H9 (cell line): Measurements from ENCODE around the gene INTS15. TPM values are rescaled to one million over a fixed set of nuclear protein-coding genes. Genes with fewer than 3 reads are reported as not detected.

ENCODE experiments used
- DNase-seq: peaks from one replicate; pipeline ENCODE4 v3.0.0-alpha.2; 2017
- H2AFZ ChIP-seq: one replicate; pipeline ENCODE4 v1.6.1; 2013; ENCODE audit warnings: mild to moderate bottlenecking, low read length, control low read depth, moderate library complexity
- H2AK5ac ChIP-seq: 2 replicates; pipeline ENCODE4 v1.6.1; 2013; ENCODE audit warnings: low read length, control low read depth, mixed read lengths; ENCODE audit not compliant: insufficient read length
- H2BK120ac ChIP-seq: one replicate; pipeline ENCODE4 v1.6.1; 2013; ENCODE audit warnings: low read depth, mild to moderate bottlenecking, low read length, control low read depth, inconsistent platforms; ENCODE audit not compliant: poor library complexity, severe bottlenecking
- H2BK12ac ChIP-seq: 2 replicates; pipeline ENCODE4 v1.6.1; 2013; ENCODE audit warnings: low read length, control low read depth, mixed read lengths, low read depth; ENCODE audit not compliant: insufficient read length
- H2BK15ac ChIP-seq: 2 replicates; pipeline ENCODE4 v1.6.1; 2013; ENCODE audit warnings: low read depth, low read length, control low read depth
- H2BK20ac ChIP-seq: one replicate; pipeline ENCODE4 v1.6.1; 2013; ENCODE audit warnings: low read depth, mild to moderate bottlenecking, low read length, control low read depth, inconsistent platforms; ENCODE audit not compliant: poor library complexity, severe bottlenecking
- H2BK5ac ChIP-seq: 2 replicates; pipeline ENCODE4 v1.6.1; 2013; ENCODE audit warnings: low read length, control low read depth, mixed read lengths; ENCODE audit not compliant: insufficient read length
- H3K14ac ChIP-seq: 2 replicates; pipeline ENCODE4 v1.6.1; 2013; ENCODE audit warnings: low read length, control low read depth; ENCODE audit not compliant: insufficient read depth
- H3K18ac ChIP-seq: 2 replicates; pipeline ENCODE4 v1.6.1; 2013; ENCODE audit warnings: low read depth, mild to moderate bottlenecking, mixed read lengths, low read length, control low read depth; ENCODE audit not compliant: insufficient read length
- H3K23ac ChIP-seq: 2 replicates; pipeline ENCODE4 v1.6.1; 2013; ENCODE audit warnings: low read length, control low read depth, mixed read lengths, low read depth; ENCODE audit not compliant: insufficient read length
- H3K23me2 ChIP-seq: 2 replicates; pipeline ENCODE4 v1.6.1; 2013; ENCODE audit warnings: low read depth, mild to moderate bottlenecking, mixed read lengths, low read length, control low read depth; ENCODE audit not compliant: insufficient read length, poor library complexity, severe bottlenecking
- H3K27ac ChIP-seq: 2 replicates; pipeline ENCODE4 v1.5.1; 2013; ENCODE audit warnings: low read length, control low read depth, mixed read lengths, low read depth; ENCODE audit not compliant: insufficient read length
- H3K27me3 ChIP-seq: 2 replicates; pipeline ENCODE4 v1.6.1; 2013; ENCODE audit warnings: low read length, control low read depth, inconsistent platforms; ENCODE audit not compliant: insufficient read depth
- H3K4ac ChIP-seq: 2 replicates; pipeline ENCODE4 v1.6.1; 2013; ENCODE audit warnings: low read depth, mild to moderate bottlenecking, control low read depth, inconsistent platforms, low read length, moderate library complexity
- H3K4me1 ChIP-seq: 2 replicates; pipeline ENCODE4 v1.6.1; 2013; ENCODE audit warnings: low read length, control low read depth, inconsistent platforms; ENCODE audit not compliant: insufficient read depth
- H3K4me2 ChIP-seq: 2 replicates; pipeline ENCODE4 v1.6.1; 2013; ENCODE audit warnings: low read length, control low read depth, mixed read lengths; ENCODE audit not compliant: insufficient read length, insufficient read depth
- H3K56ac ChIP-seq: 2 replicates; pipeline ENCODE4 v1.6.1; 2013; ENCODE audit warnings: low read depth, mild to moderate bottlenecking, mixed read lengths, low read length, control low read depth; ENCODE audit not compliant: insufficient read length
- H3K79me1 ChIP-seq: 2 replicates; pipeline ENCODE4 v1.6.1; 2013; ENCODE audit warnings: low read depth, mild to moderate bottlenecking, moderate library complexity, low read length, control low read depth, inconsistent platforms; ENCODE audit not compliant: insufficient read depth, poor library complexity, severe bottlenecking
- H3K79me2 ChIP-seq: 2 replicates; pipeline ENCODE4 v1.6.1; 2013; ENCODE audit warnings: low read length, control low read depth, inconsistent platforms; ENCODE audit not compliant: insufficient read depth
- H3K9ac ChIP-seq: 2 replicates; pipeline ENCODE4 v1.6.1; 2013; ENCODE audit warnings: low read length, control low read depth, mixed read lengths; ENCODE audit not compliant: insufficient read length; ENCODE audit errors: extremely low read depth
- H3K9me3 ChIP-seq: one replicate; pipeline ENCODE4 v1.6.1; 2013; ENCODE audit warnings: low read depth, low read length, inconsistent platforms; ENCODE audit not compliant: control insufficient read depth
- H3T11ph ChIP-seq: one replicate; pipeline ENCODE4 v1.6.1; 2013; ENCODE audit warnings: mild to moderate bottlenecking, low read length, control low read depth, inconsistent platforms
- H4K20me1 ChIP-seq: one replicate; pipeline ENCODE4 v1.6.1; 2013; ENCODE audit not compliant: control insufficient read depth, insufficient read length, insufficient read depth
- H4K5ac ChIP-seq: 2 replicates; pipeline ENCODE4 v1.6.1; 2013; ENCODE audit warnings: low read depth, mild to moderate bottlenecking, mixed read lengths, low read length, control low read depth; ENCODE audit not compliant: insufficient read length
- H4K8ac ChIP-seq: replicated peaks from 2 replicates; pipeline ENCODE4 v1.6.1; 2013; ENCODE audit warnings: low read length, control low read depth, mixed read lengths, low read depth; ENCODE audit not compliant: insufficient read length
- H4K91ac ChIP-seq: 2 replicates; pipeline ENCODE4 v1.6.1; 2013; ENCODE audit warnings: low read depth, mild to moderate bottlenecking, moderate library complexity, mixed read lengths, low read length, control low read depth; ENCODE audit not compliant: insufficient read length
- H3K27ac Mint-ChIP-seq, 3 experiments: 2 replicates in 2 of 3; 3 replicates in 1 of 3; pipeline ENCODE4 v1.8.0; 2020 to 2021; ENCODE audit warnings: mixed read lengths in 3 of 3, mild to moderate bottlenecking in 1 of 3, moderate library complexity in 1 of 3
- H3K27me3 Mint-ChIP-seq: 2 replicates; pipeline ENCODE4 v1.8.0; 2021; ENCODE audit warnings: low read depth, mild to moderate bottlenecking, moderate library complexity, mixed read lengths
- H3K36me3 Mint-ChIP-seq, 3 experiments: 2 replicates in 2 of 3; 3 replicates in 1 of 3; pipeline ENCODE4 v1.8.0; 2020 to 2021; ENCODE audit warnings: low read depth in 3 of 3, mixed read lengths in 3 of 3; ENCODE audit not compliant: insufficient read depth in 1 of 3
- H3K4me1 Mint-ChIP-seq, 2 experiments: 2 replicates each; pipeline ENCODE4 v1.8.0; 2020; ENCODE audit warnings: mixed read lengths in 2 of 2
- H3K4me3 Mint-ChIP-seq, 2 experiments: 2 replicates in 1 of 2; 3 replicates in 1 of 2; pipeline ENCODE4 v1.8.0; 2020 to 2021; ENCODE audit warnings: mild to moderate bottlenecking in 2 of 2, mixed read lengths in 2 of 2, moderate library complexity in 1 of 2
- H3K9me3 Mint-ChIP-seq, 2 experiments: 2 replicates in 1 of 2; 3 replicates in 1 of 2; pipeline ENCODE4 v1.8.0; 2020; ENCODE audit warnings: mild to moderate bottlenecking in 2 of 2, mixed read lengths in 2 of 2, moderate library complexity in 1 of 2
- WGBS: extraction: QIAGEN DNeasy Blood & Tissue Kit; methylation state at CpG from one replicate; pipeline ENCODE4 v1.1.7; 2013; ENCODE audit warnings: missing lambda C conversion rate, low lambda C conversion rate, mixed read lengths; ENCODE audit not compliant: insufficient read length; ENCODE audit errors: extremely low coverage; 5-methylcytosine and 5-hydroxymethylcytosine counted together
- total RNA-seq: library from RNA; stranded (reverse); gene quantifications from 2 replicates; pipeline ENCODE4 v1.2.1, GENCODE V29; 2021
- TF ChIP-seq, protein P1 (sequence below): fragments of 200-600 bp; sonication (generic); conservative IDR thresholded peaks from 3 replicates; pipeline ENCODE4 v1.8.0; 2021; ENCODE audit warnings: antibody characterized with exemption, mild to moderate bottlenecking

Gene INTS15
- total RNA-seq, 1 experiment from 2014 or later, result 42.9 TPM

DNA sequence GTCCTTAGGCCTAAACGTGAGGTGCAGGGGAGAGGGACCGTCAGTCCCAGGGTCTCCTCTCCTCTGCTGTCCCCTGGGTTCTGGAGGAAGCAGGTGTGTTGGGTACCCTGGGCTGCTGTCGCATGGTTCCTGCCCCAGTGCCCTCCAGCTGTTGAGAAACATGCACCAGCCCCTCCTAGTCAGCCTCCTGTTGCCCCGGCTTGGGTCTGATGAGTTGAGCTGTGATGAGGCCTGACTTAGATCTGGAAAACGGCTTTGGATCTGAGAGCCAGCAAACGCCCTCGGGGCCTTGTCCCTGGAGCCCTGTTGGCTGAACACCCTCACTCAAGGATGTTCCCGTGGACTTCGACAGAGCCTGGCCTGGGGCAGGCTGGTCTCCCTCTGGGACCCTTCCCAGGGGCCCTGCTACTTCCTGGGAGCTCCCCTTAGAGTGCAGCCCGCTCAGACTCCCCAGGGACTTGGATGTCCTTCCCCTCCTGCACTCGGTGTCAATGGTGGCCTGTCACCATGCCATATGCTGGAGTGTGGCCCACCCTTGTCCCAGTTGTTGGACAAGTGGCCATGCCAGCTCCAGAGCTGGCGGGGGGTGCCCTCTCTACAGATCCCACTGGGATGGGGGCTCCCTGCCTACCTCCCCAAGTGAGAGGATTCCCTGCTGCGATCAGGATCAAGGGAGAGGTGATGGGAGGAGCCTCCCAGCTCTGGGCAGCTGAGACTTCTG is 59.6 kb downstream of the INTS15 start:
- Histone ChIP-seq H4K5ac (no peak overlapping the region), H2BK5ac (no peak overlapping the region), H3K27ac (no peak overlapping the region), H3K56ac (no peak overlapping the region), H2AFZ (no peak overlapping the region), H2BK15ac (no peak overlapping the region), H2AK5ac (no peak overlapping the region), H3K4me1 (no peaks in the 10 kb centered on the region), H3K27me3 (no peaks in the 10 kb centered on the region), H3K9ac (no peak overlapping the region), H3T11ph (no peak overlapping the region), H3K14ac (no peak overlapping the region), H4K20me1 (no peaks in the 10 kb centered on the region), H3K4ac (no peak overlapping the region), H4K8ac (no peak overlapping the region), H3K9me3 (no peaks in the 10 kb centered on the region), H2BK20ac (no peak overlapping the region), H3K79me2 (no peaks in the 10 kb centered on the region), H3K18ac (no peak overlapping the region), H3K4me2 (no peak overlapping the region), H4K91ac (no peak overlapping the region), H3K23me2 (no peaks in the 10 kb centered on the region), H3K23ac (no peak overlapping the region), H3K79me1 (no peaks in the 10 kb centered on the region), H2BK12ac (no peak overlapping the region), H2BK120ac (no peak overlapping the region)
- Mint-ChIP-seq H3K27me3 (no peaks in the 10 kb centered on the region), H3K4me1 (no peaks in the 10 kb centered on the region), H3K36me3 (peaks cover 9 to 25% (median 18%) of the 10 kb centered on the region in 3 experiments), H3K27ac (0 out of 7 replicates have a peak overlapping the region, but pooled peaks of 1 of the 3 experiments have one; percentile 57), H3K9me3 (peaks cover 0 to 4% of the 10 kb centered on the region in 2 experiments; a peak in 1 of 5 replicates), H3K4me3 (no peak overlapping the region)
- DNase-seq, result no peak
- TF ChIP-seq, protein P1, sequence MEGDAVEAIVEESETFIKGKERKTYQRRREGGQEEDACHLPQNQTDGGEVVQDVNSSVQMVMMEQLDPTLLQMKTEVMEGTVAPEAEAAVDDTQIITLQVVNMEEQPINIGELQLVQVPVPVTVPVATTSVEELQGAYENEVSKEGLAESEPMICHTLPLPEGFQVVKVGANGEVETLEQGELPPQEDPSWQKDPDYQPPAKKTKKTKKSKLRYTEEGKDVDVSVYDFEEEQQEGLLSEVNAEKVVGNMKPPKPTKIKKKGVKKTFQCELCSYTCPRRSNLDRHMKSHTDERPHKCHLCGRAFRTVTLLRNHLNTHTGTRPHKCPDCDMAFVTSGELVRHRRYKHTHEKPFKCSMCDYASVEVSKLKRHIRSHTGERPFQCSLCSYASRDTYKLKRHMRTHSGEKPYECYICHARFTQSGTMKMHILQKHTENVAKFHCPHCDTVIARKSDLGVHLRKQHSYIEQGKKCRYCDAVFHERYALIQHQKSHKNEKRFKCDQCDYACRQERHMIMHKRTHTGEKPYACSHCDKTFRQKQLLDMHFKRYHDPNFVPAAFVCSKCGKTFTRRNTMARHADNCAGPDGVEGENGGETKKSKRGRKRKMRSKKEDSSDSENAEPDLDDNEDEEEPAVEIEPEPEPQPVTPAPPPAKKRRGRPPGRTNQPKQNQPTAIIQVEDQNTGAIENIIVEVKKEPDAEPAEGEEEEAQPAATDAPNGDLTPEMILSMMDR, result no peak
- no CpG with 5 or more reads among the region's 13 CpGs for WGBS
